Testis (tissue), 2 donors: ENCODE data around the gene AKR1B1.

Experiments used
- CTCF ChIP-seq, 3 experiments: fragments of 450-650 bp in 2 of 3; fragments of 200-600 bp in 1 of 3; sonication (generic) in 1 of 3; IDR thresholded peaks; one replicate each; pipeline ENCODE4 v1.5.1; 2016 to 2019; ENCODE audit warnings: antibody characterized with exemption in 3 of 3, mild to moderate bottlenecking in 2 of 3, moderate library complexity in 1 of 3
- POLR2A ChIP-seq: fragments of 450-650 bp; IDR thresholded peaks from one replicate; pipeline ENCODE4 v1.6.1; 2017; ENCODE audit warnings: antibody characterized with exemption, mild to moderate bottlenecking, moderate library complexity

GRCh38 chr7:134485203-134485602, 26.3 kb upstream of the AKR1B1 start:
- TF ChIP-seq CTCF (IDR thresholded peaks at IDR 0.05) (no peak), POLR2A (no peak)
